T-cell (primary cell): ENCODE measurements around the gene SNCG. TPM values are rescaled to one million over a fixed set of nuclear protein-coding genes. Genes with fewer than 3 reads are reported as not detected.
A peak's percentile ranks its signal among the peaks of the same experiment; 100 is the strongest.
"Not testable (repeated sequence)": the region's sequence is repeated elsewhere in the genome, so short reads cannot be mapped to it uniquely, and the experiment has no call there.

Experiments used
- ATAC-seq, 4 experiments: fragments of 200-7000 bp in 3 of 4; fragments of 150-1000 bp in 1 of 4; cut with Tn5 transposase; replicated peaks in 1 of 4; 1 replicate in 3 of 4; 2 replicates in 1 of 4; pipeline ENCODE4 v1.10.0; 2021; ENCODE audit warnings: moderate library complexity in 3 of 4, mild to moderate bottlenecking in 2 of 4, moderate number of reproducible peaks in 1 of 4
- CTCF ChIA-PET, 2 donors: fragments of 300-600 bp; sonication (Branson Sonifier 250); formaldehyde crosslinking; loops; one replicate each; lab custom pipeline; 2022; ENCODE audit warnings: antibody characterized with exemption in 2 of 2; lab: Charles Lee
- POLR2A ChIA-PET, 2 donors: fragments of 300-600 bp; sonication (Branson Sonifier 250); formaldehyde crosslinking; loops; one replicate each; lab custom pipeline; 2022; ENCODE audit warnings: antibody characterized with exemption in 2 of 2; lab: Charles Lee
- DNase-seq, 35 experiments: peaks; one replicate each; pipeline versions ENCODE4 v3.0.0 to v3.0.0-alpha.2; 2013 to 2023
- H3K27ac ChIP-seq: one replicate; pipeline ENCODE4 v1.5.1; 2013; ENCODE audit warnings: low read length
- H3K27me3 ChIP-seq, 2 experiments: replicated peaks in 1 of 2; 1 replicate in 1 of 2; 2 replicates in 1 of 2; pipeline versions ENCODE4 v1.6.1 to v1.7.0; 2013; ENCODE audit warnings: low read length in 1 of 2, mixed read lengths in 1 of 2; ENCODE audit not compliant: control insufficient read depth in 2 of 2, insufficient read depth in 2 of 2; ENCODE audit errors: extremely low read depth in 1 of 2
- H3K36me3 ChIP-seq, 2 donors: 1 replicate in 1 of 2; 2 replicates in 1 of 2; pipeline versions ENCODE4 v1.6.1 to v1.7.0; 2013; ENCODE audit warnings: low read length in 1 of 2; ENCODE audit not compliant: control insufficient read depth in 2 of 2, insufficient read depth in 1 of 2; ENCODE audit errors: extremely low read depth in 1 of 2
- H3K4me1 ChIP-seq, 2 experiments: 1 replicate in 1 of 2; 2 replicates in 1 of 2; pipeline versions ENCODE4 v1.6.1 to v1.7.0; 2013; ENCODE audit warnings: low read length in 2 of 2, mixed read lengths in 1 of 2; ENCODE audit not compliant: insufficient read depth in 2 of 2, control insufficient read depth in 1 of 2; ENCODE audit errors: extremely low read depth in 1 of 2
- H3K4me3 ChIP-seq, 2 donors: 1 replicate in 1 of 2; 2 replicates in 1 of 2; pipeline versions ENCODE4 v1.5.1 to v1.7.0; 2013; ENCODE audit warnings: mild to moderate bottlenecking in 2 of 2, low read length in 1 of 2, moderate library complexity in 1 of 2; ENCODE audit not compliant: control insufficient read depth in 1 of 2; ENCODE audit errors: extremely low read depth in 1 of 2
- H3K9me3 ChIP-seq: 2 replicates; pipeline ENCODE4 v1.7.0; 2013
- H3K27ac Mint-ChIP-seq, 2 donors: one replicate each; pipeline ENCODE4 v1.8.0; 2020 to 2021; ENCODE audit warnings: mild to moderate bottlenecking in 2 of 2, mixed read lengths in 2 of 2
- H3K27me3 Mint-ChIP-seq, 2 donors: one replicate each; pipeline ENCODE4 v1.8.0; 2021 to 2022; ENCODE audit warnings: mixed read lengths in 2 of 2
- H3K36me3 Mint-ChIP-seq: one replicate; pipeline ENCODE4 v1.8.0; 2021; ENCODE audit warnings: mixed read lengths
- H3K4me1 Mint-ChIP-seq, 3 donors: one replicate each; pipeline ENCODE4 v1.8.0; 2020 to 2022; ENCODE audit warnings: mixed read lengths in 3 of 3, mild to moderate bottlenecking in 1 of 3
- H3K4me3 Mint-ChIP-seq, 3 donors: one replicate each; pipeline ENCODE4 v1.8.0; 2020 to 2022; ENCODE audit warnings: mild to moderate bottlenecking in 3 of 3, mixed read lengths in 3 of 3, moderate library complexity in 3 of 3
- H3K9me3 Mint-ChIP-seq, 3 donors: one replicate each; pipeline ENCODE4 v1.8.0; 2020 to 2022; ENCODE audit warnings: mixed read lengths in 3 of 3
- WGBS: methylation state at CpG from one replicate; pipeline ENCODE4 v1.1.5; 2013; ENCODE audit warnings: missing lambda C conversion rate; ENCODE audit not compliant: insufficient coverage; 5-methylcytosine and 5-hydroxymethylcytosine counted together
- total RNA-seq, 35 experiments: library from RNA in 6 of 35; stranded (reverse) in 6 of 35; fragments of 120-200 nt in 1 of 35; gene quantifications; one replicate each; pipeline versions ENCODE4 v1.2.1 to v1.2.4 and lab custom pipeline; 2013 to 2026

Gene SNCG
- total RNA-seq, 5 donors from 2014 or later (not counting 1 experiment from before 2014, with no cell fraction given): 0.41 to 0.66 (median 0.44) TPM; not detected in 2

DNA sequence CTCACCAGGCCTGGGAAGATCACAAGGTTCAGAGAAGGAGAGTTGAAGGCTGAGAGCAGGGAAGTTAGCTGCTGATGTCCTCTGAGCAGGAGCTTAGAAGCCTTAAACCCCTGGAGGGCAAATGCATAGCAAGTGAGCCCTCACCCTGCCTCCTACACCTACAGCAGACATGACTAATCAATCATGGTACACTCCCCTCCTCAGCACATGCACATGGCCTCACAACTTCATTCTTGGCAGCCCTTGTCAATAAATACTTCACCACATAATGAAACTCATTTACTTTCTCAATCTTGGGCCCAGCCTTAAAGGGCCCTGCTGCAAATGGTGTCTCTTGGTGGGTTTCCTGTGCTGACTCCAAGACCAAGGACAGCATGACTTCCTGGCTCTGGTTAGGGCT lies 13.9 kb upstream of the SNCG start:
- DNase-seq: no peak
- peaks cover 0 to 3% (median 0%) of the 10 kb centered on the region in 3 donors for H3K9me3 Mint-ChIP-seq

DNA sequence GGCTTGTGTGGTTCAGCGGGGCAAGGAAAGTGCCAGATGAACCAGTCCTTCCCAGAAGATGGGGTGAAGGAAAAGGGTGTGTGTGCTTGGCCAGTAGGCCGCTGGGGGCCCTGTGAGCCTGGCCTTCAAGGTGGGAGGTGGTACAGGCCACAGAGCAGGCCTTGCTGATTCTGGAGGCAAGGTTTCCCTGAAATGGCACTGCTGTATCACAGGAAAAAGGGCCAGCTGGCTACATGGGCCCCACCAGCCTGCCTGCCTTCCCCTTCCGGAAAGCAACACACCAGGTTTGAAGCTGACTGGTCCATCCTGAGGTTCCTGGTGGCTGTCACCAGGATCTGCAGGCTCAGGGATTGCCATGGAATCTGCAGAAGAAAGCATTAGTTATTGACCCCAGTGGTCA lies 13.5 kb upstream of the SNCG start:
- DNase-seq: peak in 1 of 35 experiments; percentile 21

More for the DNA sequence above, 13.9 kb upstream of the SNCG start:
- Mint-ChIP-seq H3K4me3 (no peak overlapping the region), H3K27ac (no peak overlapping the region), H3K36me3 (no peaks in the 10 kb centered on the region), H3K27me3 (no peaks in the 10 kb centered on the region), H3K4me1 (peaks cover 6 to 25% (median 6%) of the 10 kb centered on the region in 3 donors)
- no peak for ATAC-seq
- CTCF ChIA-PET: no interaction called here
- Histone ChIP-seq H3K27me3 (peaks cover 0 to 18% of the 10 kb centered on the region in 2 experiments), H3K36me3 (no peaks in the 10 kb centered on the region), H3K27ac (no peak overlapping the region), H3K9me3 (no peaks in the 10 kb centered on the region), H3K4me1 (peaks cover 0 to 11% of the 10 kb centered on the region in 2 experiments), H3K4me3 (no peak overlapping the region)
- POLR2A ChIA-PET: no interaction called here

DNA sequence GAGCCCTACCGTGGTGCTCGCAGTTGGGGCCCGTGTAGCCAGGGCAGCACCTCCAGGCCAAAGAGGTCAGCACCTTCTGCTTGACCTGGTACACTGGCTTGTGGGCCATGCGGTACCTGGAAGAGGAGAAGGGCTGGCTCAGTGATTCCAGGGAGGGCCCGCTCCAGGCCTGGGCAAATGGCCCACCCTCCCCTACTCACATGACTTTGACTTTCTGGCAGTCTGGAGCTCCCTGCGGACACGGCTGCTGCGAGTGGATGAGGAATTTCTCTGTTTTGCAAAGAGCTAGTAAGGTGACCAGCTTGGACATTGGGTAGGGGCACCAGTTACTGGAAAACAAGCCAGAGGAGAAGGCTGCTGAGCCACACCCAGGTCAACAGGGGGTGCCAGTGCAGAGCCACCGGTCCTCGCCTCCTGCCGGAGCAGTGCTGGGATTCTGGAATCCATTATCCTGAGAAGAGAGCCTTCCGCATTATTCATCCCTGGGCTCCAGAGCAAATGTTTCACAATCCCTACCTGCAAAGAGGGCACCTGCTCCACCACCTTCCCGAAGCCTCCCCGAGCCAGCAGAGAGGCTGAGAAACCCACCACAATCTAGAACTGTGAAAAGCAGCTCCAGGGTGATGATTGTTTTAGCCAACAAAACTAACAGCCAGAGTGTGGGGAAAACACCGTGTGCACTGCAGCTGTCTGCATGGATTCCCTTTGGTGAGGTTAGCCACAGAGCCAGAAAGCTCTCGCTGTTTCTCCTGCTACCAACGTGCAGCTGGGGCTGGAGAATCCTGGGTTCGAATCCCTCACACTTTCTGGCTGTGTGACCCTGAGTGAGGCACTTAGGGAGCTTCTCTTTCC lies 12.8 kb upstream of the SNCG start:
- Mint-ChIP-seq H3K27me3 (no peaks in the 10 kb centered on the region), H3K4me1 (peaks cover 9 to 31% (median 14%) of the 10 kb centered on the region in 3 donors), H3K4me3 (no peak overlapping the region), H3K27ac (no peak overlapping the region), H3K36me3 (peaks cover 4% of the 10 kb centered on the region), H3K9me3 (peaks cover 0 to 3% (median 0%) of the 10 kb centered on the region in 3 donors)
- DNase-seq (peak in 1 of 35 experiments; percentile 14), ATAC-seq (no peak)
- no peak overlapping the region for H3K4me3 ChIP-seq
- 74% methylated on average over 14 of the region's 18 CpGs for WGBS
- H3K4me1 ChIP-seq: peaks cover 2 to 16% of the 10 kb centered on the region in 2 experiments
- no peak overlapping the region for H3K27ac ChIP-seq
- H3K9me3 ChIP-seq: no peaks in the 10 kb centered on the region
- CTCF ChIA-PET: interaction anchor here (0.6 to 0.9 kb wide), 2 partner anchors 15 to 223 kb away, joined by 4 to 6 read pairs; no protein-coding TSS in a partner anchor
- POLR2A ChIA-PET: no interaction called here
- no peaks in the 10 kb centered on the region for H3K36me3 ChIP-seq
- peaks cover 0 to 18% of the 10 kb centered on the region in 2 experiments for H3K27me3 ChIP-seq

More for the DNA sequence above, 13.5 kb upstream of the SNCG start:
- POLR2A ChIA-PET: no interaction called here
- H3K27ac Mint-ChIP-seq: no peak overlapping the region
- H3K27me3 Mint-ChIP-seq: no peaks in the 10 kb centered on the region
- H3K27me3 ChIP-seq: peaks cover 0 to 18% of the 10 kb centered on the region in 2 experiments
- no peak for ATAC-seq
- CTCF ChIA-PET: no interaction called here
- peaks cover 0 to 3% (median 0%) of the 10 kb centered on the region in 3 donors for H3K9me3 Mint-ChIP-seq
- no peak overlapping the region for H3K27ac ChIP-seq
- H3K9me3 ChIP-seq: no peaks in the 10 kb centered on the region
- WGBS: 94% methylated on average over 3 of the region's 3 CpGs
- no peak overlapping the region for H3K4me3 Mint-ChIP-seq
- peaks cover 0 to 9% of the 10 kb centered on the region in 2 experiments for H3K4me1 ChIP-seq
- no peaks in the 10 kb centered on the region for H3K36me3 ChIP-seq
- H3K4me3 ChIP-seq: no peak overlapping the region
- no peaks in the 10 kb centered on the region for H3K36me3 Mint-ChIP-seq
- peaks cover 5 to 24% (median 7%) of the 10 kb centered on the region in 3 donors for H3K4me1 Mint-ChIP-seq

DNA sequence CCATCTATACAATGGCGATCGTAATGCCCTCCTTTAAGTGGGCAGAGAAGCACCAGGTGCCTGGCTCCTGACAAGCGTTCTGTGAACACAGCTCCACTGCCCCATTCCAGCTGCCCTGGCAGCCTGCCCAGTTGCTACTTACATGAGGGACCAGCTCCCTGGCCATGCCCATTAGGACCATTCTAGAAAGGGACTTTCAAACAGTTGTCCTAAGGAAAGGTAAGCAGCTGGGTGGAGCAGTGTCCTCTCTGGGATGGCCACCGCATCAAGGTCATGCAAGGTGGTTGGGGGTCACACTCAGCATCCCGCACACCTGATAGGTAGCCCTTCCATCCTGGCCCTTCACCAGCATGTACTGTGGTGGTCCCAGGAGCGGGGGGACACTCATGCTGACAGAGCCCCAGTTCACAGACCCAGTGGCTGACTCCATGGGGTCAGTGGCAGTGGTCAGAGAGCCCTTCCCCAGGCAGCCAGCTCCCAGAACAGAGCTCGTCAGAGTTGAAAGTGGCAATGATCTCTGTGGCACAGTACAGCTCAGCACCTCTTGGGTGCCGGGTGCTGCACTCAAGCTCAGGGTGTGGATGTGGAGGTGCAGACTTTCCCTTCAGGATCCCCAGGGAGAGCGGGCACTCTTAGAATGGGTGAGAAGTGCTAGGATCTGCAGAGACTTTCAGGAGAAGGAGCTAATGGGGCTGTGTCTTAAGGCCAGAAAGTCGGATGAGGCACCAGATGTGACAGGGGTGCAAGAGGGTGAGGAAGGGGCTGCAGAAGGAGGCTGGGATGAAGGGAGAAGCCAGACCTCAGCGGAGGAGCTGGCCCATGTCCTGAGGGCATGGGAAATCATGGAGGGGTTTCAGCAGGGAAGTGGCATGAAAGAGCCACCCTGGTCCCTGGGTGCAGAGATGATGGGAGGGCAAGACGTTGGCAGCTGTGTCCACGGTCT lies 11.9 kb upstream of the SNCG start:
- Mint-ChIP-seq H3K27me3 (no peaks in the 10 kb centered on the region), H3K4me3 (no peak overlapping the region), H3K4me1 (peaks cover 14 to 39% (median 21%) of the 10 kb centered on the region in 3 donors), H3K27ac (no peak overlapping the region), H3K36me3 (peaks cover 4% of the 10 kb centered on the region), H3K9me3 (peaks cover 0 to 3% (median 0%) of the 10 kb centered on the region in 3 donors)
- peaks cover 9 to 24% of the 10 kb centered on the region in 2 experiments for H3K4me1 ChIP-seq
- CTCF ChIA-PET: interaction anchor here (0.6 to 0.9 kb wide), 2 partner anchors 14 to 224 kb away, joined by 4 to 6 read pairs; no protein-coding TSS in a partner anchor
- POLR2A ChIA-PET: no interaction called here
- WGBS: 85% methylated on average over 13 of the region's 13 CpGs
- H3K27me3 ChIP-seq: peaks cover 0 to 18% of the 10 kb centered on the region in 2 experiments
- H3K27ac ChIP-seq: no peak overlapping the region
- no peaks in the 10 kb centered on the region for H3K36me3 ChIP-seq
- DNase-seq (peak in 2 of 35 experiments; percentile 3 to 17), ATAC-seq (no peak)
- H3K4me3 ChIP-seq: no peak overlapping the region
- H3K9me3 ChIP-seq: no peaks in the 10 kb centered on the region

DNA sequence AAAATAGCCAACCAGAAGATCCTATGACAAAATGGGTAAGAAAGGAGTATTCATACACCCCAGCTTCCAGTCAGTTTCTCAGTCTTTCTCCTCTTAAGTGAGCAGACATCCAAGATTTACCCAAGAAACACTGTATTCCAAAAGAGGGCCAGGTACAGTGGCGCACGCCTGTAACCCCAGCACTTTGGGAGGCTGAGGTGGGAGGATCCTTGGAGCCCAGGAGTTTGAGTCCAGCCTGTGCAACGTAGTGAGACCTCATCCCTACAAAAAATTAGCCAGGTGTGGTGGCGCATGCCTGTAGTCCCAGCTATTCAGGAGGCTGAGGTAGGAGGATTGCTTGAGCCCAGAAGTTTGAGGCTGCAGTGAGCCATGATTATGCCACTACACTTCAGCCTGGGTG lies 10.6 kb upstream of the SNCG start:
- H3K9me3 ChIP-seq, CTCF ChIA-PET, H3K27me3 Mint-ChIP-seq, H3K27ac ChIP-seq, H3K4me3 ChIP-seq, DNase-seq, ATAC-seq, H3K9me3 Mint-ChIP-seq, H3K36me3 ChIP-seq, H3K27ac Mint-ChIP-seq: not testable (repeated sequence)
- Histone ChIP-seq H3K4me1 (peaks cover 9 to 24% of the 10 kb centered on the region in 2 experiments), H3K27me3 (peaks cover 0 to 18% of the 10 kb centered on the region in 2 experiments)
- Mint-ChIP-seq H3K4me3 (peak overlapping the region in 1 of 3 donors; percentile 22), H3K36me3 (peaks cover 12% of the 10 kb centered on the region), H3K4me1 (peaks cover 14 to 44% (median 21%) of the 10 kb centered on the region in 3 donors)
- no CpG with 5 or more reads among the region's 4 CpGs for WGBS
- POLR2A ChIA-PET: interaction anchor here in 1 of 2 donors (0.5 kb wide), 1 partner anchor 27 kb away, joined by 5 read pairs; no protein-coding TSS in a partner anchor
